ENCODE measurements around the gene VDAC2.

The VDAC2 gene

GRCh38 chr10:75266945-75267344 is 56.3 kb downstream of the VDAC2 start:
- TF ChIP-seq PATZ1 (tag by site-specific recombination; IDR thresholded peaks at IDR 0.05) = no peak
- TF ChIP-seq ZNF18 (tag by site-specific recombination; IDR thresholded peaks at IDR 0.05) = no peak
- TF ChIP-seq SETDB1 (IDR thresholded peaks at IDR 0.05; ENCODE audit: insufficient read length, low read length) = no peak
- no peak for TF ChIP-seq IKZF3 (tag by site-specific recombination; IDR thresholded peaks at IDR 0.05)
- TF ChIP-seq ZNF654 (tag by site-specific recombination; IDR thresholded peaks at IDR 0.05; ENCODE audit: low read depth) = no peak
- TF ChIP-seq ZNF510 (tag by site-specific recombination; IDR thresholded peaks at IDR 0.05; ENCODE audit: insufficient replicate concordance) = no peak
- TF ChIP-seq ZNF473 (tag by site-specific recombination; IDR thresholded peaks at IDR 0.05) = no peak
- no peak for TF ChIP-seq ZNF488 (tag by site-specific recombination; IDR thresholded peaks at IDR 0.05)
- no peak for TF ChIP-seq ZNF776 (tag by site-specific recombination; IDR thresholded peaks at IDR 0.05; ENCODE audit: borderline replicate concordance)
- TF ChIP-seq ZNF768 (tag by site-specific recombination; IDR thresholded peaks at IDR 0.05) = no peak
- no peak for TF ChIP-seq ZNF335 (tag by site-specific recombination; conservative IDR thresholded peaks at IDR 0.05)
- no peak for TF ChIP-seq HOXC10 (CRISPR knock-in tag; IDR thresholded peaks at IDR 0.05)
- no peak for TF ChIP-seq ZNF571 (tag by site-specific recombination; IDR thresholded peaks at IDR 0.05)
- no peak for TF ChIP-seq ZNF664 (tag by site-specific recombination; IDR thresholded peaks at IDR 0.05)
- no peak for TF ChIP-seq ZNF366 (tag by site-specific recombination; conservative IDR thresholded peaks at IDR 0.05)
- Histone ChIP-seq H3K27ac (ENCODE audit: extremely low read depth, low read depth, low read length) (no peak overlapping the region), H3K4me1 (ENCODE audit: control insufficient read depth, insufficient read depth, low read length) (0 out of 2 replicates have a peak, but pooled peaks cover 3% of the 10 kb centered on the region), H3K9me3 (ENCODE audit: control insufficient read depth, insufficient read depth, low read depth, low read length) (no peaks in the 10 kb centered on the region), H3K4me3 (ENCODE audit: low read depth, low read length) (no peak overlapping the region), H3K36me3 (ENCODE audit: control insufficient read depth in 2 of 2, insufficient read depth in 1 of 2, low read length in 2 of 2) (no peaks in the 10 kb centered on the region)
- ChIA-PET POLR2A (no interaction called here), CTCF (no interaction called here)

GRCh38 chr10:75269605-75270004 is 59.0 kb downstream of the VDAC2 start:
- ChIA-PET POLR2A (interaction anchor here (0.6 kb wide), 1 partner anchor 40 kb away, joined by 3 read pairs; no protein-coding TSS in a partner anchor), CTCF (interaction anchor here (0.6 kb wide), 1 partner anchor 83 kb away, joined by 3 read pairs; no protein-coding TSS in a partner anchor)
- H3K9me3 ChIP-seq (ENCODE audit: control insufficient read depth, insufficient read depth, low read depth, low read length) = no peaks in the 10 kb centered on the region
- H3K4me3 ChIP-seq (ENCODE audit: low read depth, low read length) = no peak overlapping the region
- no peak overlapping the region for H3K27ac ChIP-seq (ENCODE audit: extremely low read depth, low read depth, low read length)
- H3K36me3 ChIP-seq (ENCODE audit: control insufficient read depth in 2 of 2, insufficient read depth in 1 of 2, low read length in 2 of 2) = no peaks in the 10 kb centered on the region
- H3K4me1 ChIP-seq (ENCODE audit: control insufficient read depth, insufficient read depth, low read length) = no peaks in the 10 kb centered on the region
- TF ChIP-seq PRDM1 (tag by site-specific recombination; IDR thresholded peaks at IDR 0.05) (no peak), PRDM6 (tag by site-specific recombination; IDR thresholded peaks at IDR 0.05) (no peak), ZNF521 (tag by site-specific recombination; IDR thresholded peaks at IDR 0.05) (no peak), ZBTB26 (tag by site-specific recombination; optimal IDR thresholded peaks at IDR 0.05) (no peak), ZNF391 (tag by site-specific recombination; IDR thresholded peaks at IDR 0.05; ENCODE audit: borderline replicate concordance, low read depth) (no peak), KLF16 (tag by site-specific recombination; IDR thresholded peaks at IDR 0.05) (no peak)
